H1 (cell line): ENCODE measurements around the gene NIM1K. TPM values are rescaled to one million over a fixed set of nuclear protein-coding genes. Genes with fewer than 3 reads are reported as not detected.

ENCODE experiments used
- EGR1 ChIP-seq: IDR thresholded peaks from 2 replicates; pipeline ENCODE4 v1.6.1; 2011; ENCODE audit warnings: low read depth, low read length, borderline replicate concordance
- GABPA ChIP-seq: IDR thresholded peaks from 2 replicates; pipeline ENCODE4 v1.6.1; 2011; ENCODE audit warnings: mild to moderate bottlenecking, low read length, moderate library complexity, borderline replicate concordance; ENCODE audit not compliant: insufficient read depth
- SIX5 ChIP-seq: IDR thresholded peaks from 2 replicates; pipeline ENCODE4 v1.6.1; 2011; ENCODE audit warnings: mild to moderate bottlenecking, low read depth, low read length
- polyA plus RNA-seq, 7 experiments: library from polyadenylated mRNA; depleted of rRNA in 3 of 7; stranded (reverse) in 5 of 7; unstranded in 2 of 7; fragments of >200 nt in 5 of 7; fragments of 200-250 nt in 2 of 7; gene quantifications; 1 replicate in 5 of 7; 2 replicates in 1 of 7; 4 replicates in 1 of 7; pipeline versions ENCODE4 v1.2.1 to v1.2.3, GENCODE V29; 2011 to 2013; ENCODE audit warnings: missing spikeins in 2 of 7, mixed read lengths in 2 of 7
- total RNA-seq: library from RNA; stranded (reverse); fragmentation: NEBNext Ultra II Directional; extraction: Animal tissue kit (Norgen Biotek cat#: 25700); gene quantifications from 2 replicates; pipeline ENCODE4 v1.2.1, GENCODE V29; 2021
- TF ChIP-seq, protein P1 (sequence below): IDR thresholded peaks from 2 replicates; pipeline ENCODE4 v1.6.1; 2012; ENCODE audit warnings: inconsistent platforms

NIM1K gene
- total and polyA plus RNA-seq, 2 of the 8 experiments (the other 6 are each of a cell fraction or from before 2014, with no cell fraction given): not detected

GRCh38 chr5:43195670-43196265 is 3.7 kb downstream of the NIM1K start (continued):
- TF ChIP-seq GABPA (no peak), EGR1 (no peak), SIX5 (no peak)
- TF ChIP-seq, protein P1, sequence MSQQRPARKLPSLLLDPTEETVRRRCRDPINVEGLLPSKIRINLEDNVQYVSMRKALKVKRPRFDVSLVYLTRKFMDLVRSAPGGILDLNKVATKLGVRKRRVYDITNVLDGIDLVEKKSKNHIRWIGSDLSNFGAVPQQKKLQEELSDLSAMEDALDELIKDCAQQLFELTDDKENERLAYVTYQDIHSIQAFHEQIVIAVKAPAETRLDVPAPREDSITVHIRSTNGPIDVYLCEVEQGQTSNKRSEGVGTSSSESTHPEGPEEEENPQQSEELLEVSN: no peak
- TF ChIP-seq, all 59 proteins: peak for 0
